C4-2B (cell line): Measurements from ENCODE around the gene SYNPO2.

Source experiments
- CTCF ChIP-seq: fragments of 450-650 bp; conservative IDR thresholded peaks from 2 replicates; pipeline ENCODE4 v1.5.1; 2017; ENCODE audit warnings: mild to moderate bottlenecking
- ZFX ChIP-seq: fragments of 450-650 bp; IDR thresholded peaks from 2 replicates; pipeline ENCODE4 v1.6.1; 2017

GRCh38 chr4:118941799-118942198 is 53.1 kb downstream of the SYNPO2 start:
- TF ChIP-seq CTCF (no peak), ZFX (no peak)
